ENCODE data around the gene CLEC5A. TPM values are rescaled to one million over a fixed set of nuclear protein-coding genes. Genes with fewer than 3 reads are reported as not detected.
"Not testable (repeated sequence)": the region's sequence is repeated elsewhere in the genome, so short reads cannot be mapped to it uniquely, and the experiment has no call there.

Gene CLEC5A
- total RNA-seq = not detected

GRCh38 chr7:141946796-141947195, at the start of gene CLEC5A:
Gene CLEC5A, minus strand, starts transcription at chr7:141946974. Its CDS starts 682 bp downstream, at chr7:141946292.
- DNase-seq = no peak

GRCh38 chr7:141993354-141993753, 46.6 kb upstream of the CLEC5A start:
- no peak for DNase-seq

- DNase-seq = no peak
These were observed 45.9 kb upstream of the CLEC5A start for GRCh38 chr7:141992688-141993087.

GRCh38 chr7:141992156-141992555, 45.4 kb upstream of the CLEC5A start:
- DNase-seq = no peak

- DNase-seq = no peak
These were observed 44.4 kb upstream of the CLEC5A start for GRCh38 chr7:141991140-141991539.

- no peak for DNase-seq
These were observed 43.4 kb upstream of the CLEC5A start for GRCh38 chr7:141990011-141990725.

- DNase-seq = not testable (repeated sequence)
These were observed 41.0 kb upstream of the CLEC5A start for GRCh38 chr7:141987803-141988202.

GRCh38 chr7:141986923-141987322, 40.1 kb upstream of the CLEC5A start:
- DNase-seq = no peak

GRCh38 chr7:141985926-141986325, 39.2 kb upstream of the CLEC5A start:
- not testable (repeated sequence) for DNase-seq

- no peak for DNase-seq
These were observed 32.8 kb upstream of the CLEC5A start for GRCh38 chr7:141979568-141979967.

- DNase-seq = no peak
These were observed 31.6 kb upstream of the CLEC5A start for GRCh38 chr7:141978351-141978750.

GRCh38 chr7:141976524-141977245, 29.9 kb upstream of the CLEC5A start:
- DNase-seq = no peak

GRCh38 chr7:141975806-141976523, 29.2 kb upstream of the CLEC5A start:
- DNase-seq = peak; percentile 51

- no peak for DNase-seq
These were observed 28.1 kb upstream of the CLEC5A start for GRCh38 chr7:141974831-141975230.

GRCh38 chr7:141973673-141974072, 26.9 kb upstream of the CLEC5A start, which contains the start of gene TAS2R38:
Gene TAS2R38, minus strand, starts transcription at chr7:141973773. Its CDS starts 84 bp downstream, at chr7:141973689.
- DNase-seq = no peak

GRCh38 chr7:141960687-141961422, 14.1 kb upstream of the CLEC5A start:
- no peak for DNase-seq

GRCh38 chr7:141956084-141956483, 9.3 kb upstream of the CLEC5A start:
- DNase-seq = no peak

- no peak for DNase-seq
These were observed 7.6 kb upstream of the CLEC5A start for GRCh38 chr7:141954334-141954733.

- DNase-seq = no peak
These were observed 5.7 kb upstream of the CLEC5A start for GRCh38 chr7:141952461-141952860.

GRCh38 chr7:141950806-141951205, 4.0 kb upstream of the CLEC5A start:
- no peak for DNase-seq

GRCh38 chr7:141949911-141950310, 3.1 kb upstream of the CLEC5A start:
- no peak for DNase-seq

- DNase-seq = no peak
These were observed 2.7 kb upstream of the CLEC5A start for GRCh38 chr7:141949451-141949850.

Measured in occipital lobe (tissue), 2 donors.